Activated T-cell treated with anti-CD3 and anti-CD28 coated beads for 4 hours (primary cell): ENCODE data around the gene NDST4.

Experiments
- DNase-seq: peaks from one replicate; pipeline ENCODE4 v3.0.0-alpha.2; 2020

The NDST4 gene

DNA sequence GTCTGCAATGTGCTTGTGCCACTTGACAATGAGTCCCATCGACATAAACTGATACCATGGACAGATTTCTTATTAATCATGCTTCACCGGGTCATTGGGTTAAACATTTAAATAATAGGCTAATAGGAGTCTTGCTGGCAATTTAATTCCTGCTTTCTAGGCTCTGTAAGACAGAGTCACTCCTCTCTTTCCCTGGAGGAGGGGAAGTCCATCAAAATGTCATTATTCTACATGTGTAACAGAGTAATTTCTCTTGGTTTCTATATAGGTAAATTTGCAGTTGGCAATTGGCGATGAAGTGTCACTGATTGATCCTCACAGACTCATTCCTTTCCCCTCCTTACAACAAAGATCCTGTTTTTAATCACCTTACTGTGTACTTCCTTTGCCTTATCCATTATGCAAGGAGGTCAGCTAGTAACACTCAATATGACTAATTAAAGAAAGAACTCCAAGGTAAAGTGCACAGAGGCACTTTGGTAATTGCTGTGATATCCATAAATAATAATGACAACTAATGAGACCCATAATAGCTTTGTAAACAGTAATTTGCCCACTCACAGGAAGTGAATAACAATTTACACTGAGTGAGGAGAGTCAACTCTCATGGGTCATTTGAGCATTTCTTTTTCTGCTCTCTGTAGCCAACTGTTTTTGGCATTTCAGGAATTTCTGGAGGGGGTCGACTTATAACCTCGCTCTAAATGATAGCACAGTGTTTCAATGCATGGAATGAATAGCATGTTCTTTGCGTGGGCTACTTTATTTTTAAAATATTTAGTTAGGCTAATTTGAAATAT, 330.8 kb downstream of the NDST4 start:
- DNase-seq = no peak

DNA sequence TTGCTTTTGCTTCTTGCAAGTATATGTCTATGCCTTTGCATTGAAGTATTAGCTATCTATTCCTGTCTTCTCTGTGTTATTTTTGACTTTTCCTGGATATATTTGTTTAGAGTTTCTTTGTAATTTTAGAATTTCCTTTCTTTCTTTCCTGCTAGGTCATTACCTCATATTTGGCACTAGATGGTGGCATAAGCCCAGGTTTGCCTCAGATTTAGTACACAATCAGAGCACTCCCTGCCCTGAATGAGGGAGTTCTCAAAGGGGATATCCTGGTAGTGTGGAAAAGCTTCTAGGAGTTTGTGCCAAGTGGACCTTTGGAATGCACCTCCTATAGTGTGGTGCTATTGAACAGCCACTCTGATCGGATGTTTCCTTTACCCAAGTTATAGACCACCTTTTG, 333.2 kb downstream of the NDST4 start:
- DNase-seq = no peak
